Measurements from ENCODE around the gene CAP1.

CAP1 gene

GRCh38 chr1:40096977-40097782 lies 56.7 kb downstream of the CAP1 start, which contains the start of gene PPT1:
Gene PPT1 (minus strand): TSS chr1:40097252. CDS start chr1:40097238, 14 bp downstream.
- peak; percentile 64 for DNase-seq

GRCh38 chr1:40102038-40102437 lies 61.5 kb downstream of the CAP1 start:
- DNase-seq: no peak

DNA sequence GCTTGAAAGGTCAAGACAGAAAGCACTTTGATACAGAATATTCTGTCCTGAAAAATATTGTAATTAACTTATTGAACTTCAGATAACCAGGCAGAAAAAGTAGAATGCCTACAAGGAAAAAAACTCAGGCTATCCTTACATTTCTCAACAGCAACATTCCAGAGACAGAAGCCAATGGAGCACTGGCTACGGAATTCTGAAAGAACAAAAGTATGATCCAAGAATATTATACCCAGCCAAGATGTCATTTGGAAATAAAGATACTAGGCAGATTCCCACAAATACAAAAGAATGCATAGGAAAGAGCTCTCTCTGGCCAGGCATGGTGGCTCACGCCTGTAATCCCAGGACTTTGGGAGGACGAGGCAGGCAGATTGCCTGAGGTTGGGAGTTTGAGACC lies 62.4 kb downstream of the CAP1 start:
- DNase-seq: no peak

DNA sequence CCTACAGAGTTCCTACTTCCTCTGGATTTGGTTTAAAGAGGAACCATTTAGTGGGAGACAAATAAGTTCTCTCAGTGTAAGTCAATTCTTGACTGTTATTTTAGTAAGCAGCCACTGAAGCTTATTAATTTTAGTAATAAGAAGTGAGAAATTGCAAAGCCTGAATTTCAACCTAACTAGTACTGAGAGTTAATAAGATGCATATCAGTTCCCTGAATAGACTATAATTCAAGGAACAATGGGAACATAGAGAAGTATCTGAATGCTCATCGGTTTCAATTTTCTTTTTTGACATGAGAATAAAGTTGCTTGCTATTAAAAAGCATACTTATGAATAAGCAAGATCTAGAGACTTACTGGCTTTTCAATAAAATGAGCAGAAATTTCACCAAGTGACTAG lies 64.5 kb downstream of the CAP1 start:
- DNase-seq: no peak

- no peak for DNase-seq
Measured at GRCh38 chr1:40107290-40107959, 66.9 kb downstream of the CAP1 start.

DNA sequence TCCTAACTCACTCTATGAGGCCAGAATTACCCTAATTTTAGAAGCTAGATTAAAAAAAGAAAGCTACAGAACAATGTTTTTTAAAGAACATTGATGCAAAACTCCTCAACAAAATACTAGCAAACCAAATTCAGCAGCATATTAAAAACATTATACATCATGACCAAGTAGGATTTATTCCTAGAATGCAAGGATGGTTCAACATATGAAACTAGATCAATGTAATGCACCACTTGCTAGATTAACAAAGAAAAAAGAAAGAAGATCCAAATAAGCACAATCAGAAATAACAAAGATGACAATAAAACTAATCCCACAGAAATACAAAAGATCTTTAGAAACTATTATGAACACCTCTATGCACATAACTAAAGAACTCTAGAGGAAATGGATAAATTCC lies 69.9 kb downstream of the CAP1 start:
- no peak for DNase-seq

DNA sequence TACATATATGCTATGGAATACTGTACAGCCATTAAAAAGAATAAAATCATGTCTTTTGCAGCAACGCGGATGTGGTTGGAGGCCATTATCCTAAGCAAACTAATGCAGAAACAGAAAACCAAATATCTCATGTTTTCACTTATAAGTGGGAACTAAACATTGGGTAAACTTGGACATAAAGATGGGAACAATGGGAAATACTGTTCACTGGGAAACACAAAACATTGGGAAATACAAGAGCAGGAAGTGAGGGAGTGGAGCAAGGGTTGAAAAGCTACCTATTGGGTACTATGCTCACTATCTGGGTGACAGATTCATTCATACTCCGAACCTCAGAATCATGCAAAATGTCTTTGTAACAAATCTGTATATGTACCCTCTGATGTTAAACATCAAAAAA lies 73.9 kb downstream of the CAP1 start:
- no peak for DNase-seq

- no peak for DNase-seq
Measured at GRCh38 chr1:40120128-40120527, 79.6 kb downstream of the CAP1 start.
